Measurements from ENCODE around the gene PLBD1. TPM values are rescaled to one million over a fixed set of nuclear protein-coding genes. Genes with fewer than 3 reads are reported as not detected.

The PLBD1 gene, protein sequence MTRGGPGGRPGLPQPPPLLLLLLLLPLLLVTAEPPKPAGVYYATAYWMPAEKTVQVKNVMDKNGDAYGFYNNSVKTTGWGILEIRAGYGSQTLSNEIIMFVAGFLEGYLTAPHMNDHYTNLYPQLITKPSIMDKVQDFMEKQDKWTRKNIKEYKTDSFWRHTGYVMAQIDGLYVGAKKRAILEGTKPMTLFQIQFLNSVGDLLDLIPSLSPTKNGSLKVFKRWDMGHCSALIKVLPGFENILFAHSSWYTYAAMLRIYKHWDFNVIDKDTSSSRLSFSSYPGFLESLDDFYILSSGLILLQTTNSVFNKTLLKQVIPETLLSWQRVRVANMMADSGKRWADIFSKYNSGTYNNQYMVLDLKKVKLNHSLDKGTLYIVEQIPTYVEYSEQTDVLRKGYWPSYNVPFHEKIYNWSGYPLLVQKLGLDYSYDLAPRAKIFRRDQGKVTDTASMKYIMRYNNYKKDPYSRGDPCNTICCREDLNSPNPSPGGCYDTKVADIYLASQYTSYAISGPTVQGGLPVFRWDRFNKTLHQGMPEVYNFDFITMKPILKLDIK
- not detected in 2 replicates for total RNA-seq (2014; rRNA removed; shearing (Covaris generic))

DNA sequence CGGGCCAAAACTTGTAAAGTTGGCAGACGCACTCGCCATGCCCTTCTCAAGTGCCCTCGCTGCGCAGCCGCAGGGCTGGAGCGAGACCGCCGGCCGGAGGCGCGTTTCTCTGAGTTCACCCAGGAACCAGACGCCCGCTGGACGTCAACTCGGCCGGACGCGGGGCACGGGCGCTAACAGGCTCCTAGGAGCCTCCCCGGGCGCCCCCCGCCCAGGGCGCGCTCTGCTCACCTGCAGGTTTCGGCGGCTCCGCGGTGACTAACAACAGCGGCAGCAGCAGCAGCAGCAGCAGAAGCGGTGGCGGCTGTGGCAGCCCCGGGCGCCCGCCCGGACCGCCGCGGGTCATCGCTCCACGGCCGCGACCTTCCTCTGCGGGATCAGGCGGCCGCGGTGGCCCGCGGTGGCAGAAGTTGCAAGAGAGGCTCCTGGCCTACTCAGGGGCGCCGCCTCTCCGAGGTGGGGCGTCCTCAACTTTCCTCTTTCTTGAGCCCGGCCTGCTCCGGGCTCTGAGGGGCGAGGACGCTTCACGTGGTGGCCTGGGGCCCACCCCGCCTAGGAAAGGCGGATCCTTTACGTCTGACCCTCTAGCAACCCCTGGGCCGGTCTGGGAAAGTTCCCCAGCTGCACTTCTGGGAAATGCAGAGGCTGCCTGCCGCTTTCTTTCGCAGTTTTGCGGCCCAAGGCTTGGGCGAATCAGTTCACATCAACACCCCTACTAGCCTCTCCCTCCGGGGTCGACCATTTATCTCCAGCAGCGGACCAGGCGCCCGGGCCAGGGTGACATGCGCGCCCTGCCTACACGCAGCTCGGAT, at the start of gene PLBD1:
TSS of gene PLBD1 (minus strand) at position 533 of the 812 bp plus-strand sequence. CDS start at position 346, 187 bp downstream.
- peak; percentile 16 for DNase-seq (ENCODE audit: low spot score)
- in situ Hi-C loops (cut with HindIII; ENCODE audit: low sequenced_read_pairs), result no loop called here

DNA sequence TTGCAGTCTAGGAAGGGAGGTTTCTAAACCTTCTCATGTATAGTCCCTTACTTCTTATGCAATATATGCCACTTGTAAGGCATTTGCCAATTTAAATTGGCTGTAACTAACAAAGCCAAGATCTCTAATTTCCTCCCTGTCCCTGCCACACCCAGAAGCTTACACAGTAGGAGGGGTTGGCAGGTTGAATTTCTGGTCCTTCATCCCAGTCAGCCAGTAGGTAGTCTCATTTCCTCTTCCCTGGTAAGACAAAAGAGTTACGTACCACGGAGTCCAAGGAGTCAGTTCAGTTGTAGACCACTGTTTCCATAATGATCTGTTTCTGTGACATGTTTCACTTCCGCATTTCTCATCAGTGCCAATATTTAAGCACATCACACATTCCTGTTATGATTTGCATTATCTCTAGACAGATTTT, 47.0 kb upstream of the PLBD1 start:
- no peak for DNase-seq (ENCODE audit: low spot score)
- in situ Hi-C loops (cut with HindIII; ENCODE audit: low sequenced_read_pairs), result no loop called here

DNA sequence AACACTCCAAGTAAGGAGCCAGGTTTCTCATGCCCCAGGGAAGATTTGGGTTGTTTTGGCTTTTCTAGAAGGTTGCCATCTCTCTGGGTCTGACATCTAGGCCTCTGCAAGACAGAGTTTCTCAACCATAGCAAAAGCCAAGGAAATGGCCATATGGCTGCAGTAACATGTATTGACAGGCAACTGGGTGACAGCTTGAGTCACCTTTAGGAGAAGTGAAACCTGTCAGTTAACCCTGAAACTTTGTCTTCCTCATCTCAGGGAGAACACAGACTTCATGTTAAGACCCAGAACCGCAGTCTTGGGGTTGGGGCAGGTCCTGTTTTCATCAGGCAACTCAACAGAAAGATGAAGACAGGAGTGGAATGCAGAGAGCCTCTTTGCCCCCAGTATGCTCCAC, 46.0 kb upstream of the PLBD1 start:
- DNase-seq (ENCODE audit: low spot score), result no peak
- in situ Hi-C loops (cut with HindIII; ENCODE audit: low sequenced_read_pairs), result no loop called here

DNA sequence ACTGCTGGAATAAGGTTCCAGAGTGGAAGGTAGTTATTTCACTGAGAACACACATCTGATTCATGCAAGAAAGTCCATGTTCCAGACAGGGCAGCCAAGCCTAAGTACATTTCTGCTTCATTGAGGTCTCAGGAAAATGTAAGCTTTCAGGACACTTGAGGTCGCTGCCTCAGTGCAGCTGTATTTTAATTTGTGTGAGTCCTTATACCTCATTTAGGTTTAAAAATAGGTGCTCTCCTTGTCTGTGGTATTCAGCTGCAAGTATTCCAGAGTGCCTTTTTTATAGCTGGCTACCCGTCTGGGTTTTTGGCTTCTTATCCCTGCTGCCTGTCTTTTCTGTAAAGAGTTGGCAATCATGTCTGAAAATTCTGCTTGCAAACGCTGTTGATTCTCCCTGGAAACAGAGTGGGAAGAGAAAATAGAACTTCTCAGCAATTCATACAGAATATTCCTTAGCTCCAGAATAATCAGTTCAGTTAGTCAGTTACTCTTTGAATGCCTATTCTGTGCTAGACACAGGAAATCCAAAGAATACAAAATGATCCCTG, 45.3 kb upstream of the PLBD1 start:
- in situ Hi-C loops (cut with HindIII; ENCODE audit: low sequenced_read_pairs), result no loop called here
- peak; percentile 9 for DNase-seq (ENCODE audit: low spot score)

DNA sequence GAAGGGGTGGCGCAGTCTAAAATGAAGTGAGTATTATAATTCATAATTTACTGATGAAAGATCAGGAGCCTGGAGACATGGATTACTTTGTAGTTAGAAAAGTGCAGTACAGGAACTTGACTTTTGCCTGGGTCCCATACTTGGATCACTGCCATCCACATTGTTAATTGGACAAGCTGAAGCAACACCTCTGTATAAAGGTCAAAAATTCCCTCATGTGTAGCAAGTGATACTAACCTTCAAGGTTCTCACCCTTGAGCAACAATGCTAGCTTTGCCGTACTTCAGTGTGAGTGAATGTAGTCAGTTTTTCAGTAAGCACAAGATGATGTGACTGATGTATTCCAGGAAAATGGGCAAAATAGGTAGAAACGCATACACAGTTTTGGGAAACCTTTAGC, 44.6 kb upstream of the PLBD1 start:
- DNase-seq (ENCODE audit: low spot score), result no peak
- in situ Hi-C loops (cut with HindIII; ENCODE audit: low sequenced_read_pairs), result no loop called here

DNA sequence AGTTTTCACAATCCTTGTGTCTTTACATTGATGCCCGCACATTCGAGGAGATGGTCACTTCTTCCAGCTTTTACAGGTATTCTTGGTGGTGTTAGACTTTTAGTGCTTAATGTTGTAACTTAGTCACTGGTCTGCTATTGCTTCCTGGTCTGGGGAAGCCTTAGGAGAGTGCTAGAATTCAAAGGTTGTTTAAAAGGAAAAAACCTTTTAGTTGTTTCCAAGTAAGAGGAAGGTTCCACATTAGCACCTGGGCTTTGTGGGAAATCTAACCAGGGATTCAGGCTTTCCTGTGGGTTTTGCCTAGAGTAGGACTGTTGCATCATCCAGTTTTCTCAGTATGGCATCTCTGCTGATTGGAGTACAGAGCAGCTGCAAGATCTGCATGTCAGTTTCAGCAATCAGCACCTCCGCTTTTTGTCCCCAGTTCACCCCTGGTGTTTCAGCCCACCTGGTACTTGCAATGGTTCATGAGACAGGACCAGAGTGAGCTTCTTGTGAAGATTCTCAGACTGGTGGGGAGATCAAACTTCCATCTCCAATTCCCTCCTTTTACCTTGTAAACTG, 44.0 kb upstream of the PLBD1 start:
- in situ Hi-C loops (cut with HindIII; ENCODE audit: low sequenced_read_pairs), result no loop called here
- no peak for DNase-seq (ENCODE audit: low spot score)

DNA sequence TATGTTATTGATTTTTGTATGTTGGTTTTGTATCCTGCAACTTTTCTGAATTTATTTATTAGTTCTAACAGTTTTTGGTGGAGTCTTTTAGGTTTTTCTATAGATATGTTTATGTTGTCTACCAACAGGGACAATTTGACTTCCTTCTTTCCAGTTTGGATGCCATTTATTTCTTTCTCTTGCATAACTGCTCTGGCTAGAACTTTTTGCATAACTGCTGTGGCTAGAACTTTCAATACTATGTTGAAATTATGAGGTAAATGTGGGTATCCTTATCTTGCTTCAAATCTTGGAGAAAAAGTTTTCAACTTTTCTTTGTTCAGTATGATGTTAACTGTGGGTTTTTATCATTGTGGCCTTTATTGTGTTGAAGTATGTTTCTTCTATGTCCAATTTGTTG, 39.9 kb upstream of the PLBD1 start:
- no peak for DNase-seq (ENCODE audit: low spot score)
- in situ Hi-C loops (cut with HindIII; ENCODE audit: low sequenced_read_pairs), result no loop called here

DNA sequence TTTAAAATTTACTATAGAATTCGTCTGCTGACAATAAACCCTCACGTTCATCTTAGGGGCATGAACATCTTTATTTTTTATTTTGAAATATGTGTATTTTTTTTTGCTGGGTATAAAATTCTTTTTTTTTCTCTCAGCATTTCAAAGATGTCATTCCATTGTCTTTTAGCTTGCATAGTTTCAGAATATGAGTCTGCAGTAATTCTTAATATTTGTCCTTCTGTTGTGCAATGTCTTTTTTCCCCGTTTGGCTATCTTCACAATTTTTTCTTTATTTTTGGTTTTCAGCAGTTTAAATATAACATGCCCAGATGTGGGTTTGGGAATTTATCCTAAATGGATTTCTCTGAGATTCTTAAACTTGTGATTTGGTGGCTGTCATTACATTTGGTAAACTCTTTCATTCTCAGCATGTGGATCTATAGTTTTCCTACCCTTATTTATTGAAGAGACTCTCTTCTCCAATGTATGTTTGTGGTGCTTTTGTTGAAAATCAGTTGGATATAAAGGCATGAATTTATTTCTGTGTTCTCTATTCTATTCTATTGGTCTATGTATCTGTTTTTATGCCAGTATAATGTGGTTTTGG, 37.8 kb upstream of the PLBD1 start:
- in situ Hi-C loops (cut with HindIII; ENCODE audit: low sequenced_read_pairs), result no loop called here

DNA sequence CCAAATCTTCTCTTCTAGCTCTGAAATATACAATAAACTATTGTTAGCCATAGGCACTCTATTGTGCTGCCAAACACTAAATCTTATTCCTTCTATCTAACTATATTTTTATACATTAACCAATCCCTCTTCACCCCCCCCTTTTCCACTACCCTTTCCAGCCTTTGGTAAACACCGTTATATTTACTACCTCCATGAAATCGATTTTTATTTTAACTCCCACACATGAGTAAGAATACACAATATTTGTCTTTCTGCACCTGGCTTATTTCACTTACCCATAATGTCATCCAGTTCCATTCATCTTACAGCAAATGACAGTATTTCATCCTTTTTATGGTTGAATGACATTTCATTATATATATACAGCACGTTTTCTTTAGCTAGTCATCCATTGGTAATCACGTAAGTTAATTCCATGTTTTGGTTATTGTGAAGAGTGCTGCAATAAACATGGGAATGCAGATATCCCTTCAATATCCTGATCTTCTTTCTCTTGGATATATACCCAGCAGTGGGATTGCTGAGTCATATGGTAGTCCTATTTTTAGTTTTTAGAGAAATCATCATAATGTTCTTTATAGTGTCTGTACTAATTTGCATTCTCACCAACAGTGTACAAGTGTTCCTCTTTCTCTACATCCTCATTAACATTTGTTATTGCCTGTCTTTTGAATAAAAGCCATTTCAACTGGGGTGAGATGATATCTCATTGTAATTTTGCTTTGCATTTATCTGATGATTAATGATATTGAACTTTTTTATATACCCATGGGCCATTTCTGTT, 34.2 kb upstream of the PLBD1 start:
- in situ Hi-C loops (cut with HindIII; ENCODE audit: low sequenced_read_pairs), result no loop called here
- no peak for DNase-seq (ENCODE audit: low spot score)

More for the DNA sequence above, 37.8 kb upstream of the PLBD1 start:
- no peak for DNase-seq (ENCODE audit: low spot score)

DNA sequence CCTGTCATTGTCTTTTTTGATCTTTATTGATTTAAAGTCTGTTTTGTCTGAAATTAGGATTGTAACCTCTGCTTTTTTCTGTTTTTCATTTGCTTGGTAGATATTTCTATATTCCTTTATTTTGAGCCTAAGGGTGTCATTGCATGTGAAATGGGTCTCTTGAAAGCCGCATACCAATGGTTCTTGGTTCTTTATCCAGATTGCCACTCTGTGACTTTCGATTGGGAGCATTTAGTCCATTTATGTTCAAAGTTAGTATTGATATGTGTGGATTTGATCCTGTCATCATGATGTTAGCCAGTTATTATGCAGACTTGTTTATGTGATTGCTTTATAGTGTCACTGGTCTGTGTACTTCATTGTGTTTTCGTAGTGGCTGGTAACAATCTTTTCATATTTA, 29.8 kb upstream of the PLBD1 start:
- in situ Hi-C loops (cut with HindIII; ENCODE audit: low sequenced_read_pairs), result no loop called here
- no peak for DNase-seq (ENCODE audit: low spot score)

DNA sequence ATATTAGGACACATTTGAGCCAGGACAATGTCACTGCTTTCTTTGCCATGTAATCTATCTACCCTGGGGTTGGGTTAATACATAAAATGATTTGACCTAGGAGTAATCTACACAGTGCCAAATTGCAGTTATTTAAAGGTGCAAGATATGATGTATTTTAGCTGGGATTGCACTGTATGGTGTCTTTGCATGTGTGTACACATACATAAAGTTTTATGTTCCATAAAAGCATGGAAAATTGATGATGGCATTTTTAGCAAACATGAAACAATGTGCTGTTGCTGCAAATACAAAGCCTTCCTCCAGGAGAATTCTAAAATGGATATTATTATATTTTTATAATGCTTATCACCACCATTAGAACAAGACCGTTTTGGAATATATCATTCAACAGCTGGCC, 24.0 kb upstream of the PLBD1 start:
- in situ Hi-C loops (cut with HindIII; ENCODE audit: low sequenced_read_pairs), result no loop called here
- no peak for DNase-seq (ENCODE audit: low spot score)

DNA sequence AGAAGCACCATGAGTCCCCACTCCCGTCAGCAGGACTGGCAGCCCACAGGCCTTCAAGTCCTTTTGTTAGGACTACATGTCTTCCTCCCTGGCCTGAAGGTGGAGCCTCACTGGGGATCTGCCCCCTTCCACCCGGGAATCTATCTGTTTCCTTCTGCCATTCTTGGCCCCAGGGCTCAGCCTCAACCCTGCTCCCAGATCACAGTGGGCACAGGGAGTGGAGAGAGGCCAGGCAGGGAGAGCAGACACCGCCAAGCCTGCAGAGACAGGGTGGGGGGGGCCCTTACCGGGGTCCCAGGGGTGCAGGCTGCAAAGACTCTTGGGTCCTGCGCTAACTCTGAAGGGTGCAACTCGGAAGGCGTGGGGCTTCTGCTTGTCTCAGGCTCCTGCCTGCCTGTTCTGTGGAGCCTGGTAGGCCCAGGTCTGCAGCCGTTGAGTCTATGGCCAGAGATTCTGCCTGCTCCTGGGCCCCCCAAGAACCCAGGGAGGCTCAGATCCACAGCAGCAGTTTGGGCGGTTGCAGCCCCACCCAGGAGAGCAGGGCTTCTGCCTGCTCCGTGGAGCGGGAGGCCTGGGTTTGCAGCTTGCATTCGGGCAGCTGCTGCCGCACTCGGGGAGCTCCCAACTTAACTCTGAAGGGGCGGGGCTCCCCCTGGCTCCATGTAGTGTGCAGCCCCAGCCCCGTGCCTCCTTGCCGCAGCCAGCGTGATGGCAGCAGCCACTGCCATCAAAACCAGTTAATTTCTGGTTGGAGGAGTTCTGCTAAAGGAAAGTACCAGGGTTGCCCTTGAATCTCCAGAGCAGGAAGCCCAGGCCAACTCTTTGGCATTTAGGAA, 21.7 kb upstream of the PLBD1 start:
- DNase-seq (ENCODE audit: low spot score), result no peak
- in situ Hi-C loops (cut with HindIII; ENCODE audit: low sequenced_read_pairs), result no loop called here

DNA sequence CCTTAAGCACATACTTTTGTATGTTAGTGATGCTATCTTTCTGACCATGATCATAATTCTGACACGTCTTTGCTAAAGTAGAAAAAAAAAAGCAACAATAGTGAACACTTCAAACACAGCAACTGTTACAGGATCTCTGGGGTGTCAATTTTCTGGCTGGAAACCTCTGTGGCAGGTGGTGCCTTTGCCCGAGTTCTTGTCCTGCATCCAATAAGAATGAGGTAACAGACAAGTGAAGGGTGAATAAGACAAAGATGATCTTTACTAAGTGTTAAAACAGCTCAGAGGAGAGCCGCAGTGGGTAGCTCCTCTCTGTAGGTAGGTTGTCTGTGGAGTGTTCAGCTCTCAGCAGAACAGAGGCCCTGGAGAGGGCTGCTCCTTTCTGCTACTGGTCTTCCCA, 20.9 kb upstream of the PLBD1 start:
- in situ Hi-C loops (cut with HindIII; ENCODE audit: low sequenced_read_pairs), result no loop called here
- no peak for DNase-seq (ENCODE audit: low spot score)

DNA sequence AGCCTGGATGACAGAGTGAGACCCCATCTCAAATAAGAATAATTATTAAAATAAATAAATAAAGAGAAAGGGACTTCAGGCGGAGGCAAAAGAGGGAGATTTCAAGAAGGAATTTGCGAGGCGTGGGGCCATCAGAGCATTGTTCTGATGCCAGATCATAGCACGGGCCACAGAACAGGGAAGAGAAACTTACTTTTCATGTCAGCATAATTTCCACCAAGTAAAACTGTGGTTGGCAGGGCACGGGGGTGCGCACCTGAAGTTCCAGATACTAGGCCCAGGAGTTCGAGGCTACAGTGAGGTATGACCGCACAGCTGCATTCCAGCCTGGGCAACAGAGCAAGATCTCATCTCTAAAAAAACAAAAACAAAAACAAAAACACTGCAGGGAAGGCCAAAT, 11.0 kb upstream of the PLBD1 start:
- DNase-seq (ENCODE audit: low spot score), result no peak
- in situ Hi-C loops (cut with HindIII; ENCODE audit: low sequenced_read_pairs), result no loop called here

DNA sequence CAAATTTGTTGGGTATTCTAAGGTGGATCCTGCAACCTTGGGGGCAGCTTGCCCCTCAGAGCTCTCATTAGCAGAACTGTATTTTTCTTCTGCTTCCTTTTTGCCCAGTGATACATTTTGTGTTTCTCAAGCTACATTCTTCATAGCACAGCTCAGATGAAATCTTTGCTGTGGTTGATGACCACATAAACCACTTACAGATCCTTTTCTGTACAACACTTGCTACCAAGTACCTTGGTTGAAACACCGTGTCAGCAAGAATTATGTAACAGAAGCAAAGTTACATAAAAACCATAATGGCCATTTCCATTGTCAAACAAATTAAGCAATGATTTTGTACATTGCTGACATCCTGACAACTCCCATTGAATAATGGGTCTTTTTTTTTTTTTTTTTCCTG, 9.7 kb upstream of the PLBD1 start:
- DNase-seq (ENCODE audit: low spot score), result no peak
- in situ Hi-C loops (cut with HindIII; ENCODE audit: low sequenced_read_pairs), result no loop called here

DNA sequence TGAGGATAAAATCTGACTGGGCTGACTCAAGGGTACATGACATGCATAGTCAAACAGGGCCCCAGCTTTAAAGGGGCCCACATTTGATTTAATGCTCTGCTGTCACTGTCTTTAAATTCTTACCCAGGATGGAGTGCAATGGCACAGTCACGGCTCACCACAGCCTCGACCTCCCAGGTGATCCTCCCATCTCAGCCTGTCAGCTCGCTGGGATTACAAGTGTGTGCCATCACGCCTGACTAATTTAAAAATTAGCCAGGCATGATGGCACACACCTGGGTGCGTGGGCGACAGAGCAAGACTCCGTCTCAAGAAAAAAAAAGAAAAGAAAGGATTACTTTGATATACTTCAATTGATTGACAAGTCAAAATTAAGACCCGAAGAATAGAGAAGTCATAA, 9.2 kb upstream of the PLBD1 start:
- DNase-seq (ENCODE audit: low spot score), result no peak
- in situ Hi-C loops (cut with HindIII; ENCODE audit: low sequenced_read_pairs), result no loop called here

DNA sequence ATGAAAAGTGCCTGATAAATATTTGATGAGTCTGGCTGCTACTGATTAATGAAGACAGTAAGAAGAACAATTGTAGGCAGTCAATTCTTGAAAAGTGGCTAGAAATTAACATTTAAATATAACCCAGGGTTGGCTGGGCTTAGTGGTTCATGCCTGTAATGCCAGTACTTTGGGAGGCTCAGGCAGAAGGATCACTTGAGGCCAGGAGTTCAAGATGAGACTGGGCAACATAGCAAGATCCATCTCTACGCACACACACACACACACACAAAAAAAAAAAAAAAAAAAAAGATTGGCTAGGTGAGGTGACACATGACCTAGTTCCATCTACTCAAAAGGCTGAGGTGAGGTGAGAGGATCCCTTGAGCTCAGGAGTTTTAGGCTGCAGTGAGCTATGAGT, 7.9 kb upstream of the PLBD1 start:
- DNase-seq (ENCODE audit: low spot score), result no peak
- in situ Hi-C loops (cut with HindIII; ENCODE audit: low sequenced_read_pairs), result no loop called here

DNA sequence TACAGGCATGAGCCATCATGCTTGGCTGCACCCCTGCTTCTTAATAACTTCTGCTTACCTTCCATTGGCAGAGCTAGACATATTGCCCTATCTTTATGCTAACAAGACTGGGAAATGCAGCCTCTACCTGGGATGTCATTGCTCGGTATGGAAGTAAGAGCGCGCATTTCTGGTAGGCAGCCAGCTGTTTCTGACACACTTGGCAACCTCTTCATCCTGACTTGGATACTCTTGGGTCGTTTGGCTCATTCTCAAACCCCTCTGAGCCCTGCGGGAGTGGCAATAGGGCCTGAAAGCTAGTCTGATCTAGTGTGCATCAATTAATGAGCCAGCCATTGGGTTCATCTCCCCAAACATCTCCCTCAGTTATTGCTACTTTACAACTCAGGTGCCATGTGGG, 5.4 kb upstream of the PLBD1 start:
- in situ Hi-C loops (cut with HindIII; ENCODE audit: low sequenced_read_pairs), result no loop called here
- DNase-seq (ENCODE audit: low spot score), result no peak
